Measurements from ENCODE around the gene HDGFL2.

HDGFL2 gene

GRCh38 chr19:4508698-4509097, 36.6 kb downstream of the HDGFL2 start:
- Histone ChIP-seq H3K27me3 (replicated peaks; ENCODE audit: control insufficient read depth, insufficient read depth, low read length) (no peaks in the 10 kb centered on the region), H3K36me3 (ENCODE audit: control insufficient read depth, insufficient read depth, low read length) (peaks cover 7% of the 10 kb centered on the region), H3K4me3 (replicated peaks; ENCODE audit: low read depth, low read length) (no peak overlapping the region)
- no peak for DNase-seq (ENCODE audit: extremely low read depth, insufficient read length)
- no peak for TF ChIP-seq CTCF (IDR thresholded peaks at IDR 0.05; ENCODE audit: insufficient read depth, low read length, poor library complexity, severe bottlenecking)

- no peaks in the 10 kb centered on the region for H3K27me3 ChIP-seq (replicated peaks; ENCODE audit: control insufficient read depth, insufficient read depth, low read length)
- no peak for DNase-seq (ENCODE audit: extremely low read depth, insufficient read length)
Measured at GRCh38 chr19:4510435-4511255, 38.5 kb downstream of the HDGFL2 start.

GRCh38 chr19:4511300-4512054, 39.4 kb downstream of the HDGFL2 start:
- no peak for DNase-seq (ENCODE audit: extremely low read depth, insufficient read length)
- no peaks in the 10 kb centered on the region for H3K36me3 ChIP-seq (ENCODE audit: control insufficient read depth, insufficient read depth, low read length)
- TF ChIP-seq CTCF (IDR thresholded peaks at IDR 0.05; ENCODE audit: insufficient read depth, low read length, poor library complexity, severe bottlenecking): no peak
- H3K4me3 ChIP-seq (replicated peaks; ENCODE audit: low read depth, low read length): no peak overlapping the region
- no peaks in the 10 kb centered on the region for H3K27me3 ChIP-seq (replicated peaks; ENCODE audit: control insufficient read depth, insufficient read depth, low read length)

More at GRCh38 chr19:4510435-4511255, 38.5 kb downstream of the HDGFL2 start:
- Histone ChIP-seq H3K36me3 (ENCODE audit: control insufficient read depth, insufficient read depth, low read length) (no peaks in the 10 kb centered on the region), H3K4me3 (replicated peaks; ENCODE audit: low read depth, low read length) (no peak overlapping the region)
- TF ChIP-seq CTCF (IDR thresholded peaks at IDR 0.05; ENCODE audit: insufficient read depth, low read length, poor library complexity, severe bottlenecking): no peak

- TF ChIP-seq CTCF (IDR thresholded peaks at IDR 0.05; ENCODE audit: insufficient read depth, low read length, poor library complexity, severe bottlenecking): no peak
- H3K27me3 ChIP-seq (replicated peaks; ENCODE audit: control insufficient read depth, insufficient read depth, low read length): no peaks in the 10 kb centered on the region
- H3K4me3 ChIP-seq (replicated peaks; ENCODE audit: low read depth, low read length): no peak overlapping the region
- no peaks in the 10 kb centered on the region for H3K36me3 ChIP-seq (ENCODE audit: control insufficient read depth, insufficient read depth, low read length)
- no peak for DNase-seq (ENCODE audit: extremely low read depth, insufficient read length)
Measured at GRCh38 chr19:4512070-4512469, 40.0 kb downstream of the HDGFL2 start.

GRCh38 chr19:4513248-4513647, 41.2 kb downstream of the HDGFL2 start:
- Histone ChIP-seq H3K27me3 (replicated peaks; ENCODE audit: control insufficient read depth, insufficient read depth, low read length) (no peaks in the 10 kb centered on the region), H3K4me3 (replicated peaks; ENCODE audit: low read depth, low read length) (no peak overlapping the region)
- no peak for TF ChIP-seq CTCF (IDR thresholded peaks at IDR 0.05; ENCODE audit: insufficient read depth, low read length, poor library complexity, severe bottlenecking)

More at GRCh38 chr19:4513248-4513647, 41.2 kb downstream of the HDGFL2 start:
- H3K36me3 ChIP-seq (ENCODE audit: control insufficient read depth, insufficient read depth, low read length): no peaks in the 10 kb centered on the region
- DNase-seq (ENCODE audit: extremely low read depth, insufficient read length): no peak
